Measurements from ENCODE around the gene FN3K.
A peak's percentile ranks its signal among the peaks of the same experiment; 100 is the strongest.
"Not testable (repeated sequence)": the region's sequence is repeated elsewhere in the genome, so short reads cannot be mapped to it uniquely, and the experiment has no call there.

Gene FN3K

GRCh38 chr17:82775001-82775823 is 39.8 kb downstream of the FN3K start:
- DNase-seq (ENCODE audit: low read depth): peak; percentile 34

GRCh38 chr17:82776454-82776853 is 41.0 kb downstream of the FN3K start:
- DNase-seq (ENCODE audit: low read depth): no peak

GRCh38 chr17:82777778-82778375 is 42.5 kb downstream of the FN3K start:
- not testable (repeated sequence) for DNase-seq (ENCODE audit: low read depth)

GRCh38 chr17:82779541-82779940 is 44.1 kb downstream of the FN3K start:
- no peak for DNase-seq (ENCODE audit: low read depth)

GRCh38 chr17:82780195-82780594 is 44.8 kb downstream of the FN3K start:
- no peak for DNase-seq (ENCODE audit: low read depth)

GRCh38 chr17:82780971-82781893 is 45.8 kb downstream of the FN3K start:
- no peak for DNase-seq (ENCODE audit: low read depth)

GRCh38 chr17:82781894-82782274 is 46.5 kb downstream of the FN3K start:
- DNase-seq (ENCODE audit: low read depth): peak; percentile 69

- DNase-seq (ENCODE audit: low read depth): no peak
These were observed 47.3 kb downstream of the FN3K start for GRCh38 chr17:82782657-82783207.

GRCh38 chr17:82783498-82783897 is 48.1 kb downstream of the FN3K start:
- DNase-seq (ENCODE audit: low read depth): no peak

GRCh38 chr17:82785581-82785980 is 50.2 kb downstream of the FN3K start:
- DNase-seq (ENCODE audit: low read depth): not testable (repeated sequence)

- DNase-seq (ENCODE audit: low read depth): no peak
These were observed 51.0 kb downstream of the FN3K start for GRCh38 chr17:82786427-82786826.

GRCh38 chr17:82787081-82787848 is 51.9 kb downstream of the FN3K start:
- no peak for DNase-seq (ENCODE audit: low read depth)

- DNase-seq (ENCODE audit: low read depth): no peak
These were observed 53.0 kb downstream of the FN3K start for GRCh38 chr17:82788206-82789001.

- no peak for DNase-seq (ENCODE audit: low read depth)
These were observed 53.7 kb downstream of the FN3K start for GRCh38 chr17:82789051-82789592.

- no peak for DNase-seq (ENCODE audit: low read depth)
These were observed 54.4 kb downstream of the FN3K start for GRCh38 chr17:82789806-82790205.

GRCh38 chr17:82790391-82790790 is 55.0 kb downstream of the FN3K start:
- DNase-seq (ENCODE audit: low read depth): no peak

- DNase-seq (ENCODE audit: low read depth): peak; percentile 93
These were observed 56.1 kb downstream of the FN3K start for GRCh38 chr17:82791532-82791931.

- no peak for DNase-seq (ENCODE audit: low read depth)
These were observed 58.7 kb downstream of the FN3K start for GRCh38 chr17:82793974-82794630.

GRCh38 chr17:82794781-82795482 is 59.5 kb downstream of the FN3K start:
- no peak for DNase-seq (ENCODE audit: low read depth)
